ENCODE data around the gene DDX42.
"Not testable (repeated sequence)": the region's sequence is repeated elsewhere in the genome, so short reads cannot be mapped to it uniquely, and the experiment has no call there.

GRCh38 chr17:63796375-63796774 is 22.4 kb downstream of the DDX42 start:
- not testable (repeated sequence) for TF ChIP-seq TFE3 (CRISPR knock-in tag; IDR thresholded peaks at IDR 0.05); ZSCAN29 (IDR thresholded peaks at IDR 0.05); DPF2 (IDR thresholded peaks at IDR 0.05); RCOR1 (IDR thresholded peaks at IDR 0.05; ENCODE audit: borderline replicate concordance in 1 of 2, low read depth in 2 of 2, low read length in 2 of 2)
